Endothelial cell of umbilical vein (primary cell): ENCODE measurements around the gene RASSF5. TPM values are rescaled to one million over a fixed set of nuclear protein-coding genes. Genes with fewer than 3 reads are reported as not detected.

Source experiments
- BruUV-seq: library from RNA; stranded (reverse); fragments of 400-500 nt; replicated peaks from 2 replicates; lab custom pipeline; 2021; lab: Mats Ljungman, UMichigan
- CTCF ChIA-PET: fragments of 300-600, 350-600 bp; sonication (Branson Sonifier 250); formaldehyde crosslinking; loops from one replicate; lab custom pipeline; 2021; ENCODE audit warnings: antibody characterized with exemption, inconsistent platforms; lab: Charles Lee
- POLR2A ChIA-PET: fragments of 300-600, 350-600 bp; sonication (Branson Sonifier 250); formaldehyde crosslinking; loops from one replicate; lab custom pipeline; 2021; ENCODE audit warnings: antibody characterized with exemption, inconsistent platforms; lab: Charles Lee
- DNase-seq: peaks from one replicate; pipeline ENCODE4 v3.0.0-alpha.2; 2011; ENCODE audit warnings: low read depth, low spot score
- FAIRE-seq: peaks from 2 replicates; lab custom pipeline; 2011; peaks lifted over from hg19 to GRCh38; lab: Jason Lieb, UNC
- H2AFZ ChIP-seq: 2 replicates; pipeline ENCODE4 v1.6.0; 2012; ENCODE audit warnings: low read depth, low read length, control low read depth, inconsistent platforms
- H3K27ac ChIP-seq: 2 replicates; pipeline ENCODE4 v1.5.1; 2011; ENCODE audit warnings: low read depth, mild to moderate bottlenecking, control low read depth, low read length, moderate library complexity; ENCODE audit not compliant: insufficient read depth
- H3K27me3 ChIP-seq, 2 experiments: 2 replicates each; pipeline versions ENCODE4 v1.6.0 to v1.6.1; 2011; ENCODE audit warnings: low read length in 2 of 2, mixed read lengths in 1 of 2; ENCODE audit not compliant: control insufficient read depth in 2 of 2, insufficient read depth in 2 of 2
- H3K36me3 ChIP-seq, 2 experiments: 2 replicates in 1 of 2; 3 replicates in 1 of 2; pipeline ENCODE4 v1.5.1; 2011; ENCODE audit warnings: low read length in 2 of 2, mild to moderate bottlenecking in 1 of 2, moderate library complexity in 1 of 2; ENCODE audit not compliant: control insufficient read depth in 2 of 2, insufficient read depth in 2 of 2; ENCODE audit errors: extremely low read depth in 1 of 2
- H3K4me1 ChIP-seq: 3 replicates; pipeline ENCODE4 v1.5.1; 2011; ENCODE audit warnings: mild to moderate bottlenecking, low read length; ENCODE audit not compliant: control insufficient read depth, insufficient read depth; ENCODE audit errors: extremely low read depth
- H3K4me2 ChIP-seq: 2 replicates; pipeline ENCODE4 v1.6.1; 2011; ENCODE audit warnings: low read length, control low read depth, mixed read lengths; ENCODE audit not compliant: insufficient read depth
- H3K4me3 ChIP-seq, 3 experiments: fragments of 200-600 bp in 1 of 3; sonication (generic), shearing (Covaris generic) in 1 of 3; replicated peaks in 1 of 3; 2 replicates each; pipeline ENCODE4 v1.5.1; 2011 to 2016; ENCODE audit warnings: control low read depth in 3 of 3, low read length in 3 of 3, mild to moderate bottlenecking in 2 of 3, inconsistent platforms in 1 of 3, low read depth in 1 of 3, moderate library complexity in 1 of 3; ENCODE audit not compliant: insufficient read depth in 1 of 3
- H3K79me2 ChIP-seq: 2 replicates; pipeline ENCODE4 v1.6.0; 2012; ENCODE audit warnings: low read length, inconsistent platforms; ENCODE audit not compliant: control insufficient read depth, insufficient read depth
- H3K9ac ChIP-seq: replicated peaks from 2 replicates; pipeline ENCODE3; 2011; ENCODE audit warnings: low read length, control low read depth; ENCODE audit not compliant: insufficient read depth; ENCODE audit errors: extremely low read depth
- H3K9me1 ChIP-seq: replicated peaks from 3 replicates; pipeline ENCODE4 v1.6.0; 2011; ENCODE audit warnings: mild to moderate bottlenecking, low read length; ENCODE audit not compliant: control insufficient read depth, insufficient read depth; ENCODE audit errors: extremely low read depth
- H3K9me3 ChIP-seq: replicated peaks from 2 replicates; pipeline ENCODE4 v1.5.1; 2012; ENCODE audit warnings: low read length, inconsistent platforms; ENCODE audit not compliant: control insufficient read depth, insufficient read depth
- H4K20me1 ChIP-seq: replicated peaks from 2 replicates; pipeline ENCODE3; 2011; ENCODE audit warnings: mild to moderate bottlenecking, low read length; ENCODE audit not compliant: control insufficient read depth, insufficient read depth; ENCODE audit errors: extremely low read depth
- EZH2 ChIP-seq: IDR thresholded peaks from 2 replicates; pipeline ENCODE4 v1.6.1; 2012; ENCODE audit warnings: borderline replicate concordance, low read depth, mild to moderate bottlenecking, moderate library complexity, low read length, inconsistent platforms; ENCODE audit not compliant: severe bottlenecking
- FOS ChIP-seq: IDR thresholded peaks from 2 replicates; pipeline ENCODE4 v1.6.1; 2011; ENCODE audit warnings: mild to moderate bottlenecking, low read length, moderate library complexity, borderline replicate concordance; ENCODE audit not compliant: insufficient read depth
- GATA2 ChIP-seq: IDR thresholded peaks from 2 replicates; pipeline ENCODE4 v1.7.0; 2011; ENCODE audit warnings: low read depth, mild to moderate bottlenecking, moderate library complexity, mixed read lengths, low read length; ENCODE audit not compliant: insufficient read length, insufficient read depth
- JUN ChIP-seq: IDR thresholded peaks from 2 replicates; pipeline ENCODE4 v1.6.1; 2011; ENCODE audit warnings: borderline replicate concordance, low read depth; ENCODE audit not compliant: insufficient read length, insufficient read depth
- MAX ChIP-seq: IDR thresholded peaks from 2 replicates; pipeline ENCODE4 v1.6.1; 2011; ENCODE audit not compliant: insufficient read depth, insufficient read length
- MYC ChIP-seq: IDR thresholded peaks from one replicate; pipeline ENCODE4 v1.6.1; 2011; ENCODE audit warnings: mild to moderate bottlenecking, low read depth, low read length
- POLR2A ChIP-seq: IDR thresholded peaks from 2 replicates; pipeline ENCODE4 v1.6.1; 2012; ENCODE audit warnings: low read depth, mild to moderate bottlenecking, control low read depth, low read length
- POLR2AphosphoS5 ChIP-seq: IDR thresholded peaks from 2 replicates; pipeline ENCODE4 v1.6.1; 2012; ENCODE audit warnings: low read depth, mild to moderate bottlenecking, control low read depth, low read length, moderate library complexity; ENCODE audit not compliant: insufficient read depth
- dilution Hi-C: fragments of 300-500 bp; cut with MboI; formaldehyde crosslinking; loops from one replicate; pipeline ENCODE4 v1.15.0; 2019; ENCODE audit warnings: low sequenced_read_pairs; ENCODE audit not compliant: extremely low pct_ligation_motif_present
- intact Hi-C: fragments of 100-400 bp; cut with micrococcal nuclease; formaldehyde crosslinking; loops from one replicate; pipeline ENCODE4 v1.10.0; 2022
- polyA plus RNA-seq, 4 experiments: library from polyadenylated mRNA; depleted of rRNA in 3 of 4; stranded (reverse) in 3 of 4; unstranded in 1 of 4; fragments of >200 nt; gene quantifications; 2 replicates each; pipeline versions ENCODE4 v1.2.1 to v1.2.3, GENCODE V29; 2011 to 2012; ENCODE audit warnings: missing spikeins in 1 of 4
- total RNA-seq: library from RNA; stranded (reverse); gene quantifications from 2 replicates; pipeline ENCODE4 v1.2.3, GENCODE V29; 2021
- TF ChIP-seq, protein P1 (sequence below), 2 donors: IDR thresholded peaks; 1 replicate in 1 of 2; 2 replicates in 1 of 2; pipeline ENCODE4 v1.5.1; 2011; ENCODE audit warnings: low read length in 2 of 2, mild to moderate bottlenecking in 2 of 2, moderate library complexity in 2 of 2, control low read depth in 1 of 2, inconsistent platforms in 1 of 2, low read depth in 1 of 2; ENCODE audit not compliant: insufficient read depth in 1 of 2; ENCODE audit errors: extremely low read depth in 1 of 2

The RASSF5 gene
- total and polyA plus RNA-seq, 2 donors (not counting 3 experiments of a cell fraction or from before 2014, with no cell fraction given), result 0.23 to 0.60 TPM

DNA sequence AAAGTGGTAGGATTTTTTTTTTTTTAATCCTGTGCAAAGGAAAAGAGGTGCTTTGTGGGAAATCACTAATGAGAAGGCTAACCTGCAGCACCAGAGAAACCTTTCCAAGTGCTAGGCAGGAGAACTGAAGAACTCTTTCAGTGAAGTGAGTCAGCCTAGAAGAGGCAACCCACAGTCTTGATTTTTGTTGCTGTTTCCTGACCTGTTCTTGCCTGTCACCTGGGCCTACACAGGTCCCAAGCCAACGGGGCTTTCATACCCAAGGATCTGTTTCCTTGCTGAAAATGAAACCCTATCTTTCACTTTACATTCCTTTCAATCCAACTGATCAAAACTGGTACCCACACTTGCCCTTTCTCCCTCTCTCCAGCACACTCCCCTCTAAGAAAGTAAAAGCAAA is 44.2 kb upstream of the RASSF5 start:
- dilution Hi-C loops (no loop called here), intact Hi-C loops (no loop called here)
- ChIA-PET POLR2A (no interaction called here), CTCF (interaction anchor here (0.9 to 5.1 kb wide), 2 partner anchors 8 to 17 kb away, joined by 8 to 43 read pairs; partner anchors contain the start of gene IKBKE)
- no peak overlapping the region for H3K4me3 ChIP-seq
- BruUV-seq, result no TSS peak
- H3K79me2 ChIP-seq, result no peaks in the 10 kb centered on the region
- peaks cover 11 to 15% of the 10 kb centered on the region in 2 experiments for H3K36me3 ChIP-seq
- TF ChIP-seq FOS (no peak), MYC (no peak), POLR2AphosphoS5 (no peak), JUN (no peak), EZH2 (no peak), POLR2A (no peak), MAX (no peak), GATA2 (no peak)
- TF ChIP-seq, protein P1, sequence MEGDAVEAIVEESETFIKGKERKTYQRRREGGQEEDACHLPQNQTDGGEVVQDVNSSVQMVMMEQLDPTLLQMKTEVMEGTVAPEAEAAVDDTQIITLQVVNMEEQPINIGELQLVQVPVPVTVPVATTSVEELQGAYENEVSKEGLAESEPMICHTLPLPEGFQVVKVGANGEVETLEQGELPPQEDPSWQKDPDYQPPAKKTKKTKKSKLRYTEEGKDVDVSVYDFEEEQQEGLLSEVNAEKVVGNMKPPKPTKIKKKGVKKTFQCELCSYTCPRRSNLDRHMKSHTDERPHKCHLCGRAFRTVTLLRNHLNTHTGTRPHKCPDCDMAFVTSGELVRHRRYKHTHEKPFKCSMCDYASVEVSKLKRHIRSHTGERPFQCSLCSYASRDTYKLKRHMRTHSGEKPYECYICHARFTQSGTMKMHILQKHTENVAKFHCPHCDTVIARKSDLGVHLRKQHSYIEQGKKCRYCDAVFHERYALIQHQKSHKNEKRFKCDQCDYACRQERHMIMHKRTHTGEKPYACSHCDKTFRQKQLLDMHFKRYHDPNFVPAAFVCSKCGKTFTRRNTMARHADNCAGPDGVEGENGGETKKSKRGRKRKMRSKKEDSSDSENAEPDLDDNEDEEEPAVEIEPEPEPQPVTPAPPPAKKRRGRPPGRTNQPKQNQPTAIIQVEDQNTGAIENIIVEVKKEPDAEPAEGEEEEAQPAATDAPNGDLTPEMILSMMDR (IDR thresholded peaks at IDR 0.05; ENCODE audit: extremely low read depth in 1 of 2, insufficient read depth in 1 of 2, low read depth in 1 of 2, low read length in 2 of 2), result no peak
- no peaks in the 10 kb centered on the region for H3K9me1 ChIP-seq
- peaks cover 14% of the 10 kb centered on the region for H3K4me1 ChIP-seq
- no peak overlapping the region for H3K4me2 ChIP-seq
- H3K9me3 ChIP-seq, result no peaks in the 10 kb centered on the region
- no peak overlapping the region for H2AFZ ChIP-seq
- H3K9ac ChIP-seq, result no peak overlapping the region
- no peaks in the 10 kb centered on the region for H4K20me1 ChIP-seq
- no peak overlapping the region for H3K27ac ChIP-seq
- peaks cover 0 to 1% of the 10 kb centered on the region in 2 experiments for H3K27me3 ChIP-seq
- no peak for FAIRE-seq
- DNase-seq, result no peak
